GM18858 (cell line): ENCODE data around the gene TSSC4.

Source experiments
- ATAC-seq: cut with Tn5 transposase; IDR thresholded peaks from one replicate; pipeline ENCODE4 v1.9.1; 2021; ENCODE audit not compliant: unreplicated experiment

TSSC4 gene

GRCh38 chr11:2415601-2416380 lies 15.2 kb downstream of the TSSC4 start:
- no peak for ATAC-seq

GRCh38 chr11:2416765-2417164 lies 16.2 kb downstream of the TSSC4 start:
- no peak for ATAC-seq

- ATAC-seq = no peak
Measured at GRCh38 chr11:2417856-2418692, 17.5 kb downstream of the TSSC4 start.

GRCh38 chr11:2418693-2419360 lies 18.3 kb downstream of the TSSC4 start:
- no peak for ATAC-seq

GRCh38 chr11:2419638-2420501 lies 19.3 kb downstream of the TSSC4 start:
- ATAC-seq = no peak

GRCh38 chr11:2420502-2421225 lies 20.1 kb downstream of the TSSC4 start:
- ATAC-seq = no peak

- no peak for ATAC-seq
Measured at GRCh38 chr11:2421226-2421994, 20.9 kb downstream of the TSSC4 start.

GRCh38 chr11:2421996-2422395 lies 21.4 kb downstream of the TSSC4 start:
- no peak for ATAC-seq

- no peak for ATAC-seq
Measured at GRCh38 chr11:2422461-2423156, 22.1 kb downstream of the TSSC4 start.

- no peak for ATAC-seq
Measured at GRCh38 chr11:2423157-2424025, 22.8 kb downstream of the TSSC4 start.

GRCh38 chr11:2424811-2425495 lies 24.4 kb downstream of the TSSC4 start:
- no peak for ATAC-seq

- ATAC-seq = no peak
Measured at GRCh38 chr11:2425506-2425905, 25.0 kb downstream of the TSSC4 start.

- ATAC-seq = no peak
Measured at GRCh38 chr11:2426221-2426620, 25.7 kb downstream of the TSSC4 start.

GRCh38 chr11:2426826-2427521 lies 26.4 kb downstream of the TSSC4 start:
- no peak for ATAC-seq

- no peak for ATAC-seq
Measured at GRCh38 chr11:2427721-2428321, 27.3 kb downstream of the TSSC4 start.

GRCh38 chr11:2428322-2428795 lies 27.8 kb downstream of the TSSC4 start:
- no peak for ATAC-seq
